Fibroblast of skin of scalp (primary cell): ENCODE measurements around the gene AADAT. TPM values are rescaled to one million over a fixed set of nuclear protein-coding genes. Genes with fewer than 3 reads are reported as not detected.
A peak's percentile ranks its signal among the peaks of the same experiment; 100 is the strongest.
"Not testable (repeated sequence)": the region's sequence is repeated elsewhere in the genome, so short reads cannot be mapped to it uniquely, and the experiment has no call there.

Experiments
- DNase-seq: peaks from one replicate; pipeline ENCODE4 v3.0.0-alpha.2; 2013
- polyA plus RNA-seq, 2 experiments: library from polyadenylated mRNA; unstranded; fragments of 120-200 nt; gene quantifications; one replicate each; pipeline ENCODE4 v1.2.1, GENCODE V29; 2013; ENCODE audit not compliant: insufficient read length in 2 of 2

Gene AADAT
- 10.6 TPM for polyA plus RNA-seq (2013, experiment 1 of 2; ENCODE audit: insufficient read length)
- polyA plus RNA-seq (2013, experiment 2 of 2; ENCODE audit: insufficient read length): 12.6 TPM

- DNase-seq: peak; percentile 86
Measured at GRCh38 chr4:170089668-170090351, at the start of gene AADAT. AADAT (minus strand) TSS chr4:170089956; CDS start chr4:170089690, 266 bp downstream.

GRCh38 chr4:170138580-170139194, 48.9 kb upstream of the AADAT start:
- peak; percentile 75 for DNase-seq

DNA sequence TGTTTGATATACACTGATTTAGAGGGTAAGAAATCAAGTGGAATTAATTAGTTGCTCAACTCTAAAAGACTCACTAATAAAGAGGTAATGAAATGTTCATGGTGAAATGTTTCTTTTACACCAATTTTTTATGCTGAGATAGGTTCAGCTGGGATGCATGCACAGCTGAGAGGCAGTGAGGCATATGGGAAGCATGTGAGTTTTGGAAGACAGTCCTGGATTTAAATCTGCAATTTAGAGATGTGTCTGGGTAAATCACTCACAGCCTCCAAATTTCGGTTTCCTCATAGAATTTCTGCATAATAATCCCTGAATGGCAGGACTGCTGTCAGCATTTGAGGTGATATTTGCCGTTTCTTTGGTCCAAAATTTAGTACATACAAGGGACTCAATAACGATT, 48.2 kb upstream of the AADAT start:
- no peak for DNase-seq

- DNase-seq: no peak
Measured at GRCh38 chr4:170137466-170137865, 47.7 kb upstream of the AADAT start.

- DNase-seq: no peak
Measured at GRCh38 chr4:170134821-170135220, 45.1 kb upstream of the AADAT start.

- no peak for DNase-seq
Measured at GRCh38 chr4:170128219-170128804, 38.6 kb upstream of the AADAT start.

- no peak for DNase-seq
Measured at GRCh38 chr4:170127758-170128157, 38.0 kb upstream of the AADAT start.

GRCh38 chr4:170124406-170124805, 34.6 kb upstream of the AADAT start:
- no peak for DNase-seq

- no peak for DNase-seq
Measured at GRCh38 chr4:170122252-170122651, 32.5 kb upstream of the AADAT start.

DNA sequence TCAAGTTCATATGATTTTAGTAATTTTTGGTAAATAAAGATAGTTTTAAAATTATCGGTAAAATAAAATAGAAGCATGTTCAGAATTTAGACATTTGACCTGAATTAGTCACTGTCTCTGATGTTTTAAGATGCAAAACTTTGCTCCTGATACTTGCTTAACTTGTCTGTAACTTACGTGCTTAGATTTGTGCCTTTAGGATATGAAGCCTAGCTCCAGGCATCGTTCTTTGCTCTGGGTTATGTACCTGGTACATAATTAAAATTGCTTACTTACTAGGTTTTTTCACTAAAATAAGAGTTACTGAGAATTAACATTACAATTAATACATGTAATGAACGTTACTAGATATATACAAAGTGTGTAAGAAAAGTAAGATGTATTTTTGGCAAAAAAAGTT, 24.9 kb upstream of the AADAT start:
- DNase-seq: no peak

- not testable (repeated sequence) for DNase-seq
Measured at GRCh38 chr4:170114183-170114582, 24.4 kb upstream of the AADAT start.

DNA sequence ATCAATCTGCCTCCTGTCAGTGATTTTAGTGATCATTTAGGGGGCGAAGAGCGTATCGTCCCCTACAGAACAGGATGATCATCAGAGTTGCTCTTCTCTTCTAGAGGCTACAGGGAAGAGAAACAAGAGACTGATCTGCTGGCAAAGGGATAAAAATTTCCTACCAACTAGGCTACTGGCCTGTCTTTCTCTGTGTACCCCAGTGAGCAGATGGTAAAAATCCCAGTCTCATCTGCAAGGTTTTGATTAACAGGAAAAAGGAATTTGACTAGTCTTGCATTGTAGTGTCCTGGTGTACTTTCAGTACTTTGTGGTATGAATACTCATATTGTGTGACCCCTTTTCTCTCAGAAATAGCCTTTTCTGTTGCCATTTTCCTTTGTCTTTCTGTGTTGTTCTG, 21.8 kb upstream of the AADAT start:
- DNase-seq: no peak

GRCh38 chr4:170111085-170111484, 21.3 kb upstream of the AADAT start:
- no peak for DNase-seq

GRCh38 chr4:170110285-170110672, 20.5 kb upstream of the AADAT start:
- no peak for DNase-seq

DNA sequence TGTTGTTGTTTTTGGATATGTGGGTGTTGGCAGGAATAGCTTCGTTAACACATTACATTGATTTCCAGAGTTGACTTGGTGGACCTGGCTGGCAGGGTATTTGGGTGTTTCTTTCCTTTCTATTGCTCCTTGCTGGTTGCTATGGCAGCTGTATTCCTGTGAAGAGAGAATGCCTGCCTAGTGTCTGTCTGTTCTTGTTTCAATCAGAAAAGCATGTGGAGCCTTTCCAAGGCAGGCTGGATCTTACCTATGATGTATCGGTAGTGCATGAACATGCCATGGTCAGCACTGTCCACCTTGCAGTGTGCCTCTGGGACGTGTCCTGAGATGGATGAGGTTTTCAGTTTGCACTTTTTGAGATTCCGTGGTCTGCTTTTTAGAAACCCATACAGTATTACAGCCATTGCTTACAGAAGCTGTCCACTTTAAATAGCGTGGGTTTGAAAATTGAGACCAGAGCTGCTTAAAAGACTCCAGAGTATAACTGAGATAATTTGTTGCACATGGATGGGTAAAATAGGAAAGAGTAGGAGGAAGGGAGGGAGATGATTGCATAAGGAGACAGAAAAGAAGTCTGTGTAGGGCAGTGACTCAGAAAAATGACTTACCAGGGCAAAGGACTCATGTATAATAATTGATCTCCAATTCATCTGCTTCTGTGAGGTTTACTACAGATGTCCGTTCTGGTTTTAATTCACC, 20.0 kb upstream of the AADAT start:
- peak; percentile 58 for DNase-seq

DNA sequence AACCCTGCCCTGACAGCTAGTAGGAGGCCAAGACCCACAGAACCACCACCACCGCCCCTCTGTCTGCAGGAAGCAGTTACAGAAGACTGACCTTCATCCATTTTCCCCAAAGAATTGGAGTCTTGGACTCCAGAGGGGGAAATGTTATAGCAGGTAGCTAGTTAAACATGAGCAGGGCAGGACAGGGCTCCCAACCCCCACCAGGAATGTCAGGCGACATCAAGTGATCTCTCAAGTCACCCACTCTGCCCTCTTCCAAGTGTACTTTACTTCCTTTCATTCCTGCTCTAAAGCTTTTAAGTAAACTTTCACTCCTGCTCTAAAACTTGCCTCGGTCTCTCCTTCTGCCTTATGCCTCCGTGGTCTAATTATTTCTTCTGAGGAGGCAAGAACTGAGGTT, 17.1 kb upstream of the AADAT start:
- DNase-seq: no peak

DNA sequence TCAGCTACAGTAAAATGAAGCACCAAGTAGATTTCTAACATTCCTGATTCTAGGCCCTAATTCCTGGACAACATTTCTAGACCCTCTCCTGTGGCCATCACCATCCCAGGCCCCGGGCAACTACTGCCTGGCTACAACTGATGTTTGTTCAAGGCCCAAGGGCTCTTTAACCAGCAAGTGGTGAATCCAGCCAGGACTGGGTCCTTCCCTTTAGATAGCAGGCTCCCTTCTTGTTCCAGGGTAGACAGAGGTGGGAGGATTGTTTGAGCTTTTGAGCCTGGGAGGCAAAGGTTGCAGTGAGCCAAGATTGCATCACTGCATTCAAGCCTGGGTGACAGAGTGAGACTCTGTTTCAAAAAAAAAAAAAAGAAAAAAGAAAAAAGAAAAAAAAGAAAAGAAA, 12.7 kb upstream of the AADAT start:
- DNase-seq: no peak

DNA sequence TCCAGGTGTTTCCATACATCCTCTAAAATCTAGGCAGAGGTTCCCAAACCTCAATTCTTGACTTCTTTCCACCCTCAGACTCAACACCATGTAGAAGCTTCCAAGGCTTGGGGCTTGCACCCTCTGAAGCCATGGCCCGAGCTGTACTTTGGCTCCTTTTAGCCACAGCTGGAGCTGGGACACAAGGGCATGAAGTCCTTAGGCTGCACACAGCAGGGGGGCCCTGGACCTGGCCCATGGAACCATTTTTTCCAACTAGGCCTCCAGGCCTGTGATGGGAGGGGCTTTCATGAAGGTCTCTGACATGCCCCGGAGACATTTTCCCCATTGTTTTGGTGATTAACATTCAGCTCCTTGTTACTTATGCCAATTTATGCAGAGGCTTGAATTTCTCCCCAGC, 8.4 kb upstream of the AADAT start:
- not testable (repeated sequence) for DNase-seq

GRCh38 chr4:170097681-170098080, 7.9 kb upstream of the AADAT start:
- no peak for DNase-seq

- DNase-seq: no peak
Measured at GRCh38 chr4:170093973-170094535, 4.3 kb upstream of the AADAT start.

- DNase-seq: no peak
Measured at GRCh38 chr4:170091069-170091696, 1.4 kb upstream of the AADAT start.

DNA sequence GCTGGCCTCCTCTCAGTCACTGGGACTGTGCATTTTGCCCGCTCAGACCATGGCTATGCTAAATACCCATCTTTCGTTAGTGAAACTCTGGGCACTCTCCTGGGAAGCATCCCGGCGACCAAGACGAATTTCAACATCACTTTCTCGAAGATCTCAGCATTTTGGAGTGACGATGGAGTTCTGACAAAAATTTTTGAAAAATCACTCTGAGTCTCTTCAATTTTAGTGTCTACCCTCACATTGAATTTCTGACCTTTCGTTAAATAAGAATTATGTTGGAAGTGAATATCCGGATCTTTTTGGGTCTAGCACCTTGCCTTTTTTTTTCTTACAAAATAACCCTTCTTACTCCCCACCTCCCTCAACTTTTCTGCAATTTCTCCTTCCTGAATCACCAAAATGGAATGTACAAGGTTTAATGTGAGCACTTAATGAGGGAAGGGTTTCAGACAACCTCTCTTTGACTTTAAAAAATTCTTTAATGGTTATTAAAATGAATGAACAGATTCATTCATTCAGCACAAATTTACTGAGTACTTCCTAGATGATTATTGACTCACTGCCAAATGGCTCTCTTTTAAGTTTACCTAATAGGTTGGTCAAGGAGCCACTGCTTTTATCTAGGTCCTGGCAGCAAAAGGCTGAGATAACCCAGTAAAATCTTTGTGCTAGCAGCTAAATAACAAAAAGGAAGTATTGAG, 746 bp upstream of the AADAT start:
- peak; percentile 44 for DNase-seq
